ENCODE data around the gene PRDM8. TPM values are rescaled to one million over a fixed set of nuclear protein-coding genes. Genes with fewer than 3 reads are reported as not detected.

The PRDM8 gene
- total RNA-seq, 1 experiment from 2014 or later: not detected

- ATAC-seq (no peak), DNase-seq (ENCODE audit: low spot score) (no peak)
- ChIA-PET CTCF (no interaction called here), POLR2A (no interaction called here)
- Mint-ChIP-seq H3K9me3 (no peaks in the 10 kb centered on the region), H3K27me3 (ENCODE audit: low read depth) (peaks cover 3% of the 10 kb centered on the region; the same call in 1 of the 2 replicates), H3K4me3 (no peak overlapping the region), H3K27ac (no peak overlapping the region), H3K4me1 (no peaks in the 10 kb centered on the region), H3K36me3 (no peaks in the 10 kb centered on the region)
- TF ChIP-seq CTCF (IDR thresholded peaks at IDR 0.05) (no peak), ZNF671 (CRISPR knock-in tag; IDR thresholded peaks at IDR 0.05) (no peak), CBFB (CRISPR knock-in tag; IDR thresholded peaks at IDR 0.05; ENCODE audit: low read depth) (no peak), ZNF138 (CRISPR knock-in tag; conservative IDR thresholded peaks at IDR 0.05) (no peak), ATF2 (CRISPR knock-in tag; IDR thresholded peaks at IDR 0.05; ENCODE audit: borderline replicate concordance, low read depth) (no peak), JAZF1 (CRISPR knock-in tag; IDR thresholded peaks at IDR 0.05) (no peak), TP53 (CRISPR knock-in tag; IDR thresholded peaks at IDR 0.05) (no peak)
Observed at GRCh38 chr4:80237992-80238391, 40.7 kb downstream of the PRDM8 start.

GRCh38 chr4:80239480-80240150 lies 42.3 kb downstream of the PRDM8 start:
- no peaks in the 10 kb centered on the region for H3K4me1 Mint-ChIP-seq
- no peak for ATAC-seq
- no peak overlapping the region for H3K4me3 Mint-ChIP-seq
- peaks cover 8% of the 10 kb centered on the region for H3K27me3 Mint-ChIP-seq (ENCODE audit: low read depth)
- no peak for DNase-seq (ENCODE audit: low spot score)
- CTCF ChIA-PET: no interaction called here
- no peak overlapping the region for H3K27ac Mint-ChIP-seq
- POLR2A ChIA-PET: no interaction called here
- no peaks in the 10 kb centered on the region for H3K36me3 Mint-ChIP-seq
- no peaks in the 10 kb centered on the region for H3K9me3 Mint-ChIP-seq
- no peak for TF ChIP-seq EMX1 (CRISPR knock-in tag; IDR thresholded peaks at IDR 0.05)
- TF ChIP-seq SOX15 (CRISPR knock-in tag; IDR thresholded peaks at IDR 0.05): no peak
- no peak for TF ChIP-seq MYBL2 (CRISPR knock-in tag; IDR thresholded peaks at IDR 0.05)
- TF ChIP-seq ZSCAN18 (CRISPR knock-in tag; IDR thresholded peaks at IDR 0.05): no peak
- TF ChIP-seq ESRRA (CRISPR knock-in tag; IDR thresholded peaks at IDR 0.05; ENCODE audit: borderline replicate concordance): no peak
- TF ChIP-seq NR3C1 (CRISPR knock-in tag; conservative IDR thresholded peaks at IDR 0.05; ENCODE audit: low read depth): no peak
- TF ChIP-seq ZNF121 (CRISPR knock-in tag; IDR thresholded peaks at IDR 0.05): no peak
- no peak for TF ChIP-seq TEAD1 (CRISPR knock-in tag; IDR thresholded peaks at IDR 0.05)

GRCh38 chr4:80240976-80241375 lies 43.7 kb downstream of the PRDM8 start:
- H3K27me3 Mint-ChIP-seq (ENCODE audit: low read depth): peaks cover 13% of the 10 kb centered on the region
- H3K9me3 Mint-ChIP-seq: no peaks in the 10 kb centered on the region
- no peak for ATAC-seq
- no peak overlapping the region for H3K4me3 Mint-ChIP-seq
- H3K27ac Mint-ChIP-seq: no peak overlapping the region
- ChIA-PET CTCF (no interaction called here), POLR2A (no interaction called here)
- H3K36me3 Mint-ChIP-seq: no peaks in the 10 kb centered on the region
- H3K4me1 Mint-ChIP-seq: no peaks in the 10 kb centered on the region
- no peak for DNase-seq (ENCODE audit: low spot score)
- no peak for TF ChIP-seq NR3C1 (CRISPR knock-in tag; conservative IDR thresholded peaks at IDR 0.05; ENCODE audit: low read depth)
- TF ChIP-seq PRRX2 (CRISPR knock-in tag; IDR thresholded peaks at IDR 0.05): no peak
- no peak for TF ChIP-seq PREB (CRISPR knock-in tag; IDR thresholded peaks at IDR 0.05; ENCODE audit: borderline replicate concordance)
